ENCODE results near the gene JMJD6. TPM values are rescaled to one million over a fixed set of nuclear protein-coding genes. Genes with fewer than 3 reads are reported as not detected.
A peak's percentile ranks its signal among the peaks of the same experiment; 100 is the strongest.

The JMJD6 gene
- total RNA-seq, 1 experiment from 2014 or later, result 47.6 TPM

GRCh38 chr17:76735586-76736348 is 9.4 kb upstream of the JMJD6 start:
- RAD21 ChIA-PET (ENCODE audit: low non-redundant PET in 1 of 2, low total read pairs in 2 of 2, uncharacterized antibody in 2 of 2, unreplicated experiment in 2 of 2), result no interaction called here
- POLR2A ChIA-PET, result interaction anchor here (3.7 kb wide), 1 partner anchor 9 kb away, joined by 27 read pairs; the partner anchor contains the start of genes JMJD6 and METTL23
- H3K9ac ChIP-seq (ENCODE audit: low read length), result peak overlapping the region; percentile 97
- H3K27me3 ChIP-seq (ENCODE audit: insufficient read depth, low read length), result no peaks in the 10 kb centered on the region
- ATAC-seq, result no peak
- H2AFZ ChIP-seq (ENCODE audit: low read depth, low read length, poor library complexity, severe bottlenecking), result no peak overlapping the region
- CTCF ChIA-PET, result interaction anchor here (1.6 kb wide), 1 partner anchor 8 kb away, joined by 5 read pairs; no protein-coding TSS in a partner anchor
- H3K4me2 ChIP-seq (ENCODE audit: low read length), result peak overlapping the region; percentile 83
- peaks cover 16 to 34% of the 10 kb centered on the region in 2 experiments for H3K4me1 ChIP-seq (ENCODE audit: control insufficient read depth in 1 of 2, insufficient read depth in 2 of 2, low read length in 2 of 2)
- peaks cover 39% of the 10 kb centered on the region for H4K20me1 ChIP-seq (ENCODE audit: insufficient read depth)
- H3K36me3 ChIP-seq (ENCODE audit: control insufficient read depth in 1 of 2, insufficient read depth in 2 of 2, low read length in 2 of 2), result peaks cover 34 to 52% of the 10 kb centered on the region in 2 experiments
- DNase-seq (ENCODE audit: low read depth, low spot score), result no peak
- H3K4me3 ChIP-seq (replicated peaks in 1 of 2; ENCODE audit: low read depth in 1 of 2, low read length in 2 of 2), result peak overlapping the region; percentile 71 to 91
- H3K9me2 ChIP-seq (ENCODE audit: insufficient read depth), result no peaks in the 10 kb centered on the region
- peak overlapping the region; percentile 92 for H3K27ac ChIP-seq (ENCODE audit: low read depth, low read length)
- H3K79me2 ChIP-seq (ENCODE audit: insufficient read depth, low read length), result peaks cover 61% of the 10 kb centered on the region
- TF ChIP-seq POLR2AphosphoS5 (IDR thresholded peaks at IDR 0.05; ENCODE audit: low read depth, low read length) (0 out of 2 replicates have a peak, but pooled peaks have one; percentile 2), TCF7L2 (IDR thresholded peaks at IDR 0.05; ENCODE audit: borderline replicate concordance, extremely low read depth, insufficient read depth, insufficient read length) (no peak)
- intact Hi-C loops (cut with micrococcal nuclease), result loop anchor here (1.0 kb wide), 1 partner anchor 8 kb away; no protein-coding TSS in a partner anchor
- no TSS peak for BruUV-seq (replicated peaks)
- H3K9me3 ChIP-seq (ENCODE audit: control insufficient read depth in 1 of 2, insufficient read depth in 1 of 2, low read depth in 1 of 2, low read length in 2 of 2), result no peaks in the 10 kb centered on the region

GRCh38 chr17:76735006-76735405 is 8.6 kb upstream of the JMJD6 start:
- Histone ChIP-seq H3K79me2 (ENCODE audit: insufficient read depth, low read length) (peaks cover 67% of the 10 kb centered on the region), H3K9me3 (ENCODE audit: control insufficient read depth in 1 of 2, insufficient read depth in 1 of 2, low read depth in 1 of 2, low read length in 2 of 2) (no peaks in the 10 kb centered on the region), H3K9ac (ENCODE audit: low read length) (peak overlapping the region; percentile 97), H3K9me2 (ENCODE audit: insufficient read depth) (no peaks in the 10 kb centered on the region), H3K4me2 (ENCODE audit: low read length) (peak overlapping the region; percentile 83), H3K4me3 (replicated peaks in 1 of 2; ENCODE audit: low read depth in 1 of 2, low read length in 2 of 2) (peak overlapping the region; percentile 71 to 91), H2AFZ (ENCODE audit: low read depth, low read length, poor library complexity, severe bottlenecking) (no peak overlapping the region), H3K27me3 (ENCODE audit: insufficient read depth, low read length) (no peaks in the 10 kb centered on the region), H3K36me3 (ENCODE audit: control insufficient read depth in 1 of 2, insufficient read depth in 2 of 2, low read length in 2 of 2) (peaks cover 34 to 52% of the 10 kb centered on the region in 2 experiments), H3K27ac (ENCODE audit: low read depth, low read length) (peak overlapping the region; percentile 92; the same call in 1 of the 2 replicates), H4K20me1 (ENCODE audit: insufficient read depth) (peaks cover 39% of the 10 kb centered on the region), H3K4me1 (ENCODE audit: control insufficient read depth in 1 of 2, insufficient read depth in 2 of 2, low read length in 2 of 2) (peaks cover 16 to 34% of the 10 kb centered on the region in 2 experiments)
- ChIA-PET RAD21 (ENCODE audit: low non-redundant PET in 1 of 2, low total read pairs in 2 of 2, uncharacterized antibody in 2 of 2, unreplicated experiment in 2 of 2) (no interaction called here), POLR2A (interaction anchor here (3.7 kb wide), 1 partner anchor 8 kb away, joined by 27 read pairs; the partner anchor contains the start of genes JMJD6 and METTL23), CTCF (interaction anchor here (1.6 kb wide), 1 partner anchor 7 kb away, joined by 5 read pairs; no protein-coding TSS in a partner anchor)
- DNase-seq (ENCODE audit: low read depth, low spot score) (no peak), ATAC-seq (no peak)
- no TSS peak for BruUV-seq (replicated peaks)
- intact Hi-C loops (cut with micrococcal nuclease), result loop anchor here (1.0 kb wide), 1 partner anchor 8 kb away; no protein-coding TSS in a partner anchor
- TF ChIP-seq REST (IDR thresholded peaks at IDR 0.05; ENCODE audit: low read depth) (no peak), MAX (IDR thresholded peaks at IDR 0.05) (no peak), POLR2AphosphoS5 (IDR thresholded peaks at IDR 0.05; ENCODE audit: low read depth, low read length) (0 out of 2 replicates have a peak, but pooled peaks have one; percentile 5)
